PC-3 (cell line): ENCODE data around the gene CAMK2B. TPM values are rescaled to one million over a fixed set of nuclear protein-coding genes. Genes with fewer than 3 reads are reported as not detected.

Experiments used
- ATAC-seq: fragments of 200-7000 bp; cut with Tn5 transposase; 2 replicates; pipeline ENCODE4 v1.9.1; 2020; ENCODE audit warnings: mild to moderate bottlenecking, moderate library complexity
- BruUV-seq: library from RNA; stranded (reverse); fragments of 400-500 nt; replicated peaks from 2 replicates; lab custom pipeline; 2021; lab: Mats Ljungman, UMichigan
- CTCF ChIA-PET: fragments of 300-600 bp; sonication (Branson Sonifier 250); formaldehyde crosslinking; loops from one replicate; lab custom pipeline; 2022; ENCODE audit warnings: antibody characterized with exemption; lab: Charles Lee
- POLR2A ChIA-PET: fragments of 300-600 bp; sonication (Branson Sonifier 250); formaldehyde crosslinking; loops from one replicate; lab custom pipeline; 2022; ENCODE audit warnings: antibody characterized with exemption; ENCODE audit not compliant: unreplicated experiment; lab: Charles Lee
- DNase-seq: peaks from one replicate; pipeline ENCODE4 v3.0.0-alpha.2; 2015
- H2AFZ ChIP-seq: fragments of 300-600 bp; sonication (generic); 2 replicates; pipeline ENCODE4 v1.6.0; 2016; ENCODE audit warnings: antibody characterized with exemption, low read length
- H3F3A ChIP-seq: fragments of 300-600 bp; sonication (generic); one replicate; pipeline ENCODE4 v1.6.0; 2017; ENCODE audit warnings: antibody characterized with exemption, low read length, control low read depth, mild to moderate bottlenecking; ENCODE audit not compliant: unreplicated experiment
- H3K27ac ChIP-seq: fragments of 300-600 bp; sonication (generic); 2 replicates; pipeline ENCODE4 v1.5.1; 2016; ENCODE audit warnings: mild to moderate bottlenecking, low read length
- H3K27me3 ChIP-seq: fragments of 300-600 bp; sonication (generic); 2 replicates; pipeline ENCODE4 v1.6.1; 2016; ENCODE audit warnings: low read length, mixed read lengths
- H3K36me3 ChIP-seq: fragments of 300-600 bp; sonication (generic); 2 replicates; pipeline ENCODE4 v1.6.1; 2016; ENCODE audit warnings: low read depth, mixed run types, low read length, mixed read lengths
- H3K4me1 ChIP-seq: fragments of 300-600 bp; sonication (generic); 2 replicates; pipeline ENCODE4 v1.5.1; 2016; ENCODE audit warnings: low read length; ENCODE audit not compliant: insufficient read depth
- H3K4me2 ChIP-seq: fragments of 300-600 bp; sonication (generic); 2 replicates; pipeline ENCODE4 v1.6.0; 2016; ENCODE audit warnings: low read length
- H3K4me3 ChIP-seq: fragments of 300-600 bp; sonication (generic); 2 replicates; pipeline ENCODE4 v1.5.1; 2016; ENCODE audit warnings: mild to moderate bottlenecking, low read length, mixed read lengths
- H3K79me2 ChIP-seq: fragments of 300-600 bp; sonication (generic); 2 replicates; pipeline ENCODE4 v1.6.1; 2017; ENCODE audit warnings: low read length, mixed read lengths
- H3K9ac ChIP-seq: fragments of 300-600 bp; sonication (generic); 2 replicates; pipeline ENCODE4 v1.6.0; 2016; ENCODE audit warnings: mild to moderate bottlenecking, low read length
- H3K9me2 ChIP-seq: fragments of 300-600 bp; sonication (generic); replicated peaks from 2 replicates; pipeline ENCODE4 v1.6.1; 2016; ENCODE audit warnings: mixed run types, low read length, mixed read lengths
- H3K9me3 ChIP-seq: fragments of 300-600 bp; sonication (generic); 2 replicates; pipeline ENCODE4 v1.6.1; 2016; ENCODE audit warnings: low read length, mixed read lengths
- H4K20me1 ChIP-seq: fragments of 300-600 bp; sonication (generic); 2 replicates; pipeline ENCODE4 v1.6.1; 2016; ENCODE audit warnings: low read length, mixed read lengths
- EZH2 ChIP-seq: fragments of 300-600 bp; sonication (generic); IDR thresholded peaks from one replicate; pipeline ENCODE4 v1.6.1; 2017; ENCODE audit warnings: antibody characterized with exemption, mild to moderate bottlenecking, low read length; ENCODE audit not compliant: unreplicated experiment
- EZH2phosphoT487 ChIP-seq: fragments of 300-600 bp; sonication (generic); IDR thresholded peaks from 2 replicates; pipeline ENCODE4 v1.6.1; 2018; ENCODE audit warnings: mild to moderate bottlenecking, antibody characterized with exemption, low read length, borderline replicate concordance
- intact Hi-C: fragments of 100-400 bp; cut with micrococcal nuclease; formaldehyde crosslinking; loops from 2 replicates; pipeline ENCODE4 v1.9.0; 2023
- total RNA-seq: library from RNA; depleted of rRNA; stranded (reverse); fragments of >200 nt; gene quantifications from 2 replicates; pipeline ENCODE4 v1.2.3, GENCODE V29; 2014
- TF ChIP-seq, protein P1 (sequence below): fragments of 300-600 bp; sonication (generic); conservative IDR thresholded peaks from 2 replicates; pipeline ENCODE4 v1.5.1; 2017; ENCODE audit warnings: antibody characterized with exemption, low read depth, mild to moderate bottlenecking, low read length

Gene CAMK2B
- total RNA-seq, 1 experiment from 2014 or later = 1.2 TPM

DNA sequence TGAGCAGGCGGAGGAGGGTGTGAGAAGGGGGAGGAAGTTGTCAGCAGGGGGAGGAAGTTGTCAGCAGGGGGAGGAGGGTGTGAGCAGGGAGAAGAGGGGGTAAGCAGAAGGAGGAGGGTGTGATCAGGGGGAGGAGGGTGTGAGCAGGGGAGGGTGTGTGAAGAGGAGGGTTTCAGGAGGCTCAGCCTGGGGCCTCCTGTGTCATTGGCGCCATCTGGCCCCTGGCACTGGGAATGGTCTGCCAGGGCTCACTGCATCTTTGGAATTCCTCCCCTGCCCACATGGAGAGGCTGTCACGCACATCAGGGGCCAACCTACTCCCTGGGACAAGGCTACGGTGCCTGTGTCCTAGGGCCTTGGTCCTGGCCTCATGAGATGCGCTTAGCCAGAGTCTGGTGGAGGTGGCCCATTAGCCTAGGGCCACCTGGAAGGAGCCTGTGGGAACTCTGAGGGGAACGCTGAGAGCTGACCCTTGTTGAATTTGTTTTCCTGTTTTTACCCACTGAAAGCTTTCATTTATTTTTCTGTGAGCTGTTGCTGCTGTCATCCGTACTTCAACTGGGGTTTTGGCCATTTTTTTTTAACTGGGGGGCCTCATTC lies 18.0 kb downstream of the CAMK2B start:
- CTCF ChIA-PET = interaction anchor here (0.6 kb wide), 1 partner anchor 67 kb away, joined by 4 read pairs; no protein-coding TSS in a partner anchor
- no peak for TF ChIP-seq EZH2
- TF ChIP-seq, protein P1, sequence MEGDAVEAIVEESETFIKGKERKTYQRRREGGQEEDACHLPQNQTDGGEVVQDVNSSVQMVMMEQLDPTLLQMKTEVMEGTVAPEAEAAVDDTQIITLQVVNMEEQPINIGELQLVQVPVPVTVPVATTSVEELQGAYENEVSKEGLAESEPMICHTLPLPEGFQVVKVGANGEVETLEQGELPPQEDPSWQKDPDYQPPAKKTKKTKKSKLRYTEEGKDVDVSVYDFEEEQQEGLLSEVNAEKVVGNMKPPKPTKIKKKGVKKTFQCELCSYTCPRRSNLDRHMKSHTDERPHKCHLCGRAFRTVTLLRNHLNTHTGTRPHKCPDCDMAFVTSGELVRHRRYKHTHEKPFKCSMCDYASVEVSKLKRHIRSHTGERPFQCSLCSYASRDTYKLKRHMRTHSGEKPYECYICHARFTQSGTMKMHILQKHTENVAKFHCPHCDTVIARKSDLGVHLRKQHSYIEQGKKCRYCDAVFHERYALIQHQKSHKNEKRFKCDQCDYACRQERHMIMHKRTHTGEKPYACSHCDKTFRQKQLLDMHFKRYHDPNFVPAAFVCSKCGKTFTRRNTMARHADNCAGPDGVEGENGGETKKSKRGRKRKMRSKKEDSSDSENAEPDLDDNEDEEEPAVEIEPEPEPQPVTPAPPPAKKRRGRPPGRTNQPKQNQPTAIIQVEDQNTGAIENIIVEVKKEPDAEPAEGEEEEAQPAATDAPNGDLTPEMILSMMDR = peak; percentile 60

DNA sequence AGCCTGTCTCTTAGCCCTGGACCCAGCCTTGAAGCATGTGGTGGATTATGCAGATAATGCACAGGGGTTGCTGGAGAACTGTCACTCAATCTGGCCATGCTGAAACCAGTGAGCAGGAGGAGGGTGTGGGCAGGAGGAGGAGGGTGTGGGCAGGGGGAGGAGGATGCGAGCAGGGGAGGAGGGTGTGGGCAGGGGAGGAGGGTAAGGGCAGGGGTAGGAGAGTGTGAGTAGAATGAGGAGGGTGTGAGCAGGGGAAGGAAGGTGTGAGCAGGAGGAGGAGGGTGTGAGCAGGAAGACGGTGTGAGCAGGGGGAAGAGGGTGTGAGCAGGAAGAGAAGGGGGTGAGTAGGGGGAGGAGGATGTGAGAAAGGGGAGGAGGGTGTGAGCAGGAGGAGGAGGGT lies 18.8 kb downstream of the CAMK2B start:
- H3K9ac ChIP-seq = no peak overlapping the region
- H3K27ac ChIP-seq = no peak overlapping the region
- TF ChIP-seq EZH2 = no peak
- TF ChIP-seq EZH2phosphoT487 = no peak
- TF ChIP-seq, protein P1 = no peak
- no peaks in the 10 kb centered on the region for H3F3A ChIP-seq
- no peaks in the 10 kb centered on the region for H3K9me3 ChIP-seq
- intact Hi-C loops = loop anchor here (1.0 kb wide), 1 partner anchor 65 kb away; no protein-coding TSS in a partner anchor
- POLR2A ChIA-PET = no interaction called here
- no peaks in the 10 kb centered on the region for H3K27me3 ChIP-seq
- H3K4me1 ChIP-seq = 0 out of 2 replicates have a peak, but pooled peaks cover 2% of the 10 kb centered on the region
- no peaks in the 10 kb centered on the region for H3K79me2 ChIP-seq
- H3K9me2 ChIP-seq = no peaks in the 10 kb centered on the region
- BruUV-seq = no TSS peak
- no peak for DNase-seq
- H2AFZ ChIP-seq = no peak overlapping the region
- no peaks in the 10 kb centered on the region for H3K36me3 ChIP-seq
- H3K4me2 ChIP-seq = no peak overlapping the region
- CTCF ChIA-PET = no interaction called here
- no peak overlapping the region for H3K4me3 ChIP-seq
- no peak; the same call in 1 of the 2 replicates for ATAC-seq
- no peaks in the 10 kb centered on the region for H4K20me1 ChIP-seq

More for the DNA sequence above, 18.0 kb downstream of the CAMK2B start:
- Histone ChIP-seq H4K20me1 (no peaks in the 10 kb centered on the region), H3K9me3 (no peaks in the 10 kb centered on the region), H2AFZ (no peak overlapping the region), H3K27ac (no peak overlapping the region), H3K79me2 (no peaks in the 10 kb centered on the region), H3K4me1 (0 out of 2 replicates have a peak, but pooled peaks cover 2% of the 10 kb centered on the region), H3K9me2 (no peaks in the 10 kb centered on the region), H3K4me3 (no peak overlapping the region), H3K4me2 (no peak overlapping the region), H3K36me3 (no peaks in the 10 kb centered on the region), H3K9ac (no peak overlapping the region), H3K27me3 (no peaks in the 10 kb centered on the region), H3F3A (no peaks in the 10 kb centered on the region)
- DNase-seq = peak; percentile 71
- peak; percentile 86 for ATAC-seq
- BruUV-seq = no TSS peak
- intact Hi-C loops = loop anchor here (1.0 kb wide), 1 partner anchor 66 kb away; no protein-coding TSS in a partner anchor
- POLR2A ChIA-PET = no interaction called here
